ENCODE measurements around the gene ANKRD34C.
A peak's percentile ranks its signal among the peaks of the same experiment; 100 is the strongest.

ANKRD34C gene

GRCh38 chr15:79282371-79283251 lies at the start of gene ANKRD34C:
ANKRD34C (plus strand) TSS chr15:79282722; CDS start chr15:79293285, 10,563 bp downstream.
- DNase-seq, result no peak

GRCh38 chr15:79233236-79233635 lies 49.3 kb upstream of the ANKRD34C start:
- no peak for DNase-seq

GRCh38 chr15:79240036-79240435 lies 42.5 kb upstream of the ANKRD34C start:
- no peak for DNase-seq

- no peak for DNase-seq
These were observed 38.8 kb upstream of the ANKRD34C start for GRCh38 chr15:79243723-79244122.

GRCh38 chr15:79244876-79245275 lies 37.6 kb upstream of the ANKRD34C start:
- DNase-seq, result no peak

GRCh38 chr15:79248183-79248582 lies 34.3 kb upstream of the ANKRD34C start:
- no peak for DNase-seq

- no peak for DNase-seq
These were observed 25.1 kb upstream of the ANKRD34C start for GRCh38 chr15:79257454-79257853.

GRCh38 chr15:79261836-79262235 lies 20.7 kb upstream of the ANKRD34C start:
- no peak for DNase-seq

- DNase-seq, result no peak
These were observed 17.4 kb upstream of the ANKRD34C start for GRCh38 chr15:79265167-79265566.

GRCh38 chr15:79265987-79266579 lies 16.4 kb upstream of the ANKRD34C start:
- DNase-seq, result no peak

GRCh38 chr15:79283252-79284048 lies 928 bp downstream of the ANKRD34C start:
- DNase-seq, result no peak

- no peak for DNase-seq
These were observed 8.2 kb downstream of the ANKRD34C start for GRCh38 chr15:79290642-79291275.

- DNase-seq, result no peak
These were observed 9.5 kb downstream of the ANKRD34C start for GRCh38 chr15:79292011-79292410.

GRCh38 chr15:79294075-79294474 lies 11.6 kb downstream of the ANKRD34C start:
- no peak for DNase-seq

GRCh38 chr15:79296583-79296982 lies 14.1 kb downstream of the ANKRD34C start:
- no peak for DNase-seq

- no peak for DNase-seq
These were observed 16.8 kb downstream of the ANKRD34C start for GRCh38 chr15:79299126-79299840.

GRCh38 chr15:79299841-79300235 lies 17.3 kb downstream of the ANKRD34C start:
- no peak for DNase-seq

- DNase-seq, result no peak
These were observed 24.7 kb downstream of the ANKRD34C start for GRCh38 chr15:79307251-79307650.

GRCh38 chr15:79308874-79309273 lies 26.4 kb downstream of the ANKRD34C start:
- no peak for DNase-seq

GRCh38 chr15:79310612-79310984 lies 28.1 kb downstream of the ANKRD34C start:
- no peak for DNase-seq

GRCh38 chr15:79310985-79311900 lies 28.7 kb downstream of the ANKRD34C start, which contains the start of gene TMED3:
TMED3 (plus strand) TSS chr15:79311112; CDS start chr15:79311250, 138 bp downstream.
- DNase-seq, result peak; percentile 71
